HepG2 (cell line): ENCODE results near the gene PODN. TPM values are rescaled to one million over a fixed set of nuclear protein-coding genes. Genes with fewer than 3 reads are reported as not detected.

Source experiments
- BORCS8-MEF2B ChIP-seq: sonication (generic); formaldehyde crosslinking; IDR thresholded peaks from 2 replicates; pipeline ENCODE4 v1.8.0; 2022; ENCODE audit warnings: mild to moderate bottlenecking, missing genetic modification reagents
- CHD4 ChIP-seq: fragments of 200-600 bp; sonication (generic); IDR thresholded peaks from 2 replicates; pipeline ENCODE4 v1.7.0; 2017; ENCODE audit warnings: mild to moderate bottlenecking, low read length, borderline replicate concordance
- FOXK1 ChIP-seq: sonication (generic); formaldehyde crosslinking; IDR thresholded peaks from 2 replicates; pipeline ENCODE4 v1.4.0; 2020; ENCODE audit warnings: low read depth, missing genetic modification reagents, borderline replicate concordance
- GABPB1 ChIP-seq: IDR thresholded peaks from 2 replicates; pipeline ENCODE4 v1.6.1; 2016; ENCODE audit warnings: mild to moderate bottlenecking, missing genetic modification reagents, moderate library complexity, missing compliant biosample characterization
- GPN1 ChIP-seq: sonication (generic); formaldehyde crosslinking; IDR thresholded peaks from 2 replicates; pipeline ENCODE4 v1.5.1; 2020; ENCODE audit warnings: missing genetic modification reagents, borderline replicate concordance
- HIVEP1 ChIP-seq: sonication (generic); formaldehyde crosslinking; IDR thresholded peaks from 2 replicates; pipeline ENCODE4 v1.4.0; 2020; ENCODE audit warnings: mild to moderate bottlenecking, missing genetic modification reagents
- HOXD1 ChIP-seq: sonication (generic); formaldehyde crosslinking; IDR thresholded peaks from 2 replicates; pipeline ENCODE4 v1.5.0; 2020; ENCODE audit warnings: missing genetic modification reagents
- IKZF4 ChIP-seq: sonication (generic); formaldehyde crosslinking; IDR thresholded peaks from 2 replicates; pipeline ENCODE4 v1.5.1; 2020; ENCODE audit warnings: borderline replicate concordance, mild to moderate bottlenecking, low read depth, missing genetic modification reagents; ENCODE audit errors: not compliant biosample characterization
- MTF2 ChIP-seq: sonication (generic); formaldehyde crosslinking; IDR thresholded peaks from 2 replicates; pipeline ENCODE4 v1.5.0; 2020; ENCODE audit warnings: missing genetic modification reagents, borderline replicate concordance
- MXI1 ChIP-seq: IDR thresholded peaks from 3 replicates; pipeline ENCODE4 v1.6.1; 2012; ENCODE audit warnings: low read depth, low read length, inconsistent platforms, borderline replicate concordance
- NCOA5 ChIP-seq: sonication (generic); formaldehyde crosslinking; IDR thresholded peaks from 2 replicates; pipeline ENCODE4 v1.4.0; 2020; ENCODE audit warnings: missing genetic modification reagents
- RELA ChIP-seq: sonication (generic); formaldehyde crosslinking; IDR thresholded peaks from 2 replicates; pipeline ENCODE4 v1.4.0; 2020; ENCODE audit warnings: missing genetic modification reagents
- SKI ChIP-seq: fragments of 450-650 bp; IDR thresholded peaks from one replicate; pipeline ENCODE4 v1.6.1; 2018; ENCODE audit warnings: mild to moderate bottlenecking; ENCODE audit not compliant: partially characterized antibody
- TAF1 ChIP-seq: sonication (generic); formaldehyde crosslinking; IDR thresholded peaks from 2 replicates; pipeline ENCODE4 v1.4.0; 2020; ENCODE audit warnings: missing genetic modification reagents
- ZMAT3 ChIP-seq: sonication (generic); formaldehyde crosslinking; conservative IDR thresholded peaks from 2 replicates; pipeline ENCODE4 v1.7.0; 2021; ENCODE audit warnings: missing genetic modification reagents
- ZNF143 ChIP-seq: sonication (generic); formaldehyde crosslinking; IDR thresholded peaks from 2 replicates; pipeline ENCODE4 v1.4.0; 2020; ENCODE audit warnings: missing genetic modification reagents
- ZNF326 ChIP-seq: sonication (generic); formaldehyde crosslinking; IDR thresholded peaks from 2 replicates; pipeline ENCODE4 v1.4.0; 2020; ENCODE audit warnings: missing genetic modification reagents, borderline replicate concordance
- ZNF530 ChIP-seq: sonication (generic); formaldehyde crosslinking; IDR thresholded peaks from 2 replicates; pipeline ENCODE4 v1.5.0; 2020; ENCODE audit warnings: low read depth, mild to moderate bottlenecking, missing genetic modification reagents
- ZNF589 ChIP-seq: sonication (generic); formaldehyde crosslinking; conservative IDR thresholded peaks from 2 replicates; pipeline ENCODE4 v1.8.0; 2022; ENCODE audit warnings: mild to moderate bottlenecking, moderate library complexity, missing genetic modification reagents
- ZNF746 ChIP-seq: sonication (generic); formaldehyde crosslinking; IDR thresholded peaks from 2 replicates; pipeline ENCODE4 v1.8.0; 2022; ENCODE audit warnings: mild to moderate bottlenecking, missing genetic modification reagents
- ZNF781 ChIP-seq: sonication (generic); formaldehyde crosslinking; IDR thresholded peaks from 2 replicates; pipeline ENCODE4 v1.5.1; 2020; ENCODE audit warnings: borderline replicate concordance, mild to moderate bottlenecking, missing genetic modification reagents; ENCODE audit errors: not compliant biosample characterization
- ZNF850 ChIP-seq: sonication (generic); formaldehyde crosslinking; conservative IDR thresholded peaks from 2 replicates; pipeline ENCODE4 v1.9.0; 2021; ENCODE audit warnings: mild to moderate bottlenecking, missing genetic modification reagents
- ZSCAN29 ChIP-seq: sonication (generic); formaldehyde crosslinking; conservative IDR thresholded peaks from 2 replicates; pipeline ENCODE4 v1.4.0; 2020; ENCODE audit warnings: mild to moderate bottlenecking, missing genetic modification reagents
- polyA plus RNA-seq, 8 experiments: library from polyadenylated mRNA; depleted of rRNA in 3 of 8; stranded (reverse) in 7 of 8; unstranded in 1 of 8; fragments of >200 nt; fragmentation: Illumina TruSeq in 4 of 8; extraction: Trizol in 4 of 8; gene quantifications; 2 replicates each; pipeline versions ENCODE4 v1.2.1 to v1.2.3, GENCODE V29; 2011 to 2016; ENCODE audit warnings: low read depth in 4 of 8, missing spikeins in 1 of 8, mixed read lengths in 1 of 8; ENCODE audit not compliant: insufficient read depth in 1 of 8
- total RNA-seq, 5 experiments: library from RNA; depleted of rRNA; stranded (reverse); fragments of >200 nt; fragmentation: Illumina TruSeq; extraction: Trizol; gene quantifications; 2 replicates each; pipeline ENCODE4 v1.2.3, GENCODE V29; 2016; ENCODE audit warnings: low read depth in 1 of 5
- TF ChIP-seq, protein P1 (sequence below): sonication (generic); formaldehyde crosslinking; IDR thresholded peaks from 2 replicates; pipeline ENCODE4 v1.5.0; 2020; ENCODE audit warnings: mild to moderate bottlenecking, missing genetic modification reagents
- TF ChIP-seq, protein P2 (sequence below): IDR thresholded peaks from 2 replicates; pipeline ENCODE4 v1.6.1; 2012; ENCODE audit warnings: inconsistent platforms
- TF ChIP-seq, protein P3 (sequence below): sonication (generic); formaldehyde crosslinking; IDR thresholded peaks from 2 replicates; pipeline ENCODE4 v1.5.0; 2020; ENCODE audit warnings: mild to moderate bottlenecking, missing genetic modification reagents, borderline replicate concordance

The PODN gene
- total and polyA plus RNA-seq, 2 of the 13 experiments (the other 11 are each of a cell fraction or from before 2014, with no cell fraction given) = 0.13 TPM; not detected in 1

DNA sequence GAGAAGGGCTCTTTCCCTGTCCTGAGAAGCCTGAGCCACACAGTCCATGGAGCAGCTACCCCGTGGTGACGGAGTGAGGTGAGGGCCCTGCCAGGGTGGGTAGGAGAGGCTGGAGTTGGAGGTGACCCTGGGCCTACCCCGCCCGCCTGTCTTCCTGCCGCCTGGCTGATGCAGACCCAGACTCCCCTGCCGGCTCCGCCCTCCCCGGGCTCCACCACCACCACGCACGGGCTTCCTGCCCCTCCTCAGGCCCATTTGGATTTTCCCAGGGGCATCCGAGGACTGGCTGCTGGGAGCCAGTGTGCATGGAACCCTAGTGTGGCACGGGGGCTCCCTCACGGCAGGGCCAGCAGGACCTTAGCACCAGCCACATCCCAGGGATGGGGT, 32.5 kb downstream of the PODN start (continued):
- TF ChIP-seq GPN1 (CRISPR knock-in tag) (no peak), GABPB1 (peak; percentile 47; the same call in 1 of the 2 replicates), RELA (CRISPR knock-in tag) (no peak), ZSCAN29 (CRISPR knock-in tag) (no peak), HIVEP1 (CRISPR knock-in tag) (no peak), MXI1 (no peak), ZNF781 (CRISPR knock-in tag) (no peak), ZNF850 (CRISPR knock-in tag) (0 out of 2 replicates have a peak, but pooled peaks have one; percentile 5), ZNF143 (CRISPR knock-in tag) (no peak), ZMAT3 (CRISPR knock-in tag) (no peak), TAF1 (no peak), IKZF4 (CRISPR knock-in tag) (no peak), MTF2 (CRISPR knock-in tag) (no peak), CHD4 (no peak), SKI (no peak), ZNF589 (CRISPR knock-in tag) (no peak), ZNF530 (CRISPR knock-in tag) (no peak), HOXD1 (CRISPR knock-in tag) (no peak), BORCS8-MEF2B (no peak), ZNF326 (CRISPR knock-in tag) (no peak), NCOA5 (CRISPR knock-in tag) (no peak), FOXK1 (CRISPR knock-in tag) (no peak), ZNF746 (no peak)
- TF ChIP-seq, protein P1, sequence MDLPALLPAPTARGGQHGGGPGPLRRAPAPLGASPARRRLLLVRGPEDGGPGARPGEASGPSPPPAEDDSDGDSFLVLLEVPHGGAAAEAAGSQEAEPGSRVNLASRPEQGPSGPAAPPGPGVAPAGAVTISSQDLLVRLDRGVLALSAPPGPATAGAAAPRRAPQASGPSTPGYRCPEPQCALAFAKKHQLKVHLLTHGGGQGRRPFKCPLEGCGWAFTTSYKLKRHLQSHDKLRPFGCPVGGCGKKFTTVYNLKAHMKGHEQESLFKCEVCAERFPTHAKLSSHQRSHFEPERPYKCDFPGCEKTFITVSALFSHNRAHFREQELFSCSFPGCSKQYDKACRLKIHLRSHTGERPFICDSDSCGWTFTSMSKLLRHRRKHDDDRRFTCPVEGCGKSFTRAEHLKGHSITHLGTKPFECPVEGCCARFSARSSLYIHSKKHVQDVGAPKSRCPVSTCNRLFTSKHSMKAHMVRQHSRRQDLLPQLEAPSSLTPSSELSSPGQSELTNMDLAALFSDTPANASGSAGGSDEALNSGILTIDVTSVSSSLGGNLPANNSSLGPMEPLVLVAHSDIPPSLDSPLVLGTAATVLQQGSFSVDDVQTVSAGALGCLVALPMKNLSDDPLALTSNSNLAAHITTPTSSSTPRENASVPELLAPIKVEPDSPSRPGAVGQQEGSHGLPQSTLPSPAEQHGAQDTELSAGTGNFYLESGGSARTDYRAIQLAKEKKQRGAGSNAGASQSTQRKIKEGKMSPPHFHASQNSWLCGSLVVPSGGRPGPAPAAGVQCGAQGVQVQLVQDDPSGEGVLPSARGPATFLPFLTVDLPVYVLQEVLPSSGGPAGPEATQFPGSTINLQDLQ (CRISPR knock-in tag) = no peak
- TF ChIP-seq, protein P2, sequence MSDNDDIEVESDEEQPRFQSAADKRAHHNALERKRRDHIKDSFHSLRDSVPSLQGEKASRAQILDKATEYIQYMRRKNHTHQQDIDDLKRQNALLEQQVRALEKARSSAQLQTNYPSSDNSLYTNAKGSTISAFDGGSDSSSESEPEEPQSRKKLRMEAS = no peak
- TF ChIP-seq, protein P3, sequence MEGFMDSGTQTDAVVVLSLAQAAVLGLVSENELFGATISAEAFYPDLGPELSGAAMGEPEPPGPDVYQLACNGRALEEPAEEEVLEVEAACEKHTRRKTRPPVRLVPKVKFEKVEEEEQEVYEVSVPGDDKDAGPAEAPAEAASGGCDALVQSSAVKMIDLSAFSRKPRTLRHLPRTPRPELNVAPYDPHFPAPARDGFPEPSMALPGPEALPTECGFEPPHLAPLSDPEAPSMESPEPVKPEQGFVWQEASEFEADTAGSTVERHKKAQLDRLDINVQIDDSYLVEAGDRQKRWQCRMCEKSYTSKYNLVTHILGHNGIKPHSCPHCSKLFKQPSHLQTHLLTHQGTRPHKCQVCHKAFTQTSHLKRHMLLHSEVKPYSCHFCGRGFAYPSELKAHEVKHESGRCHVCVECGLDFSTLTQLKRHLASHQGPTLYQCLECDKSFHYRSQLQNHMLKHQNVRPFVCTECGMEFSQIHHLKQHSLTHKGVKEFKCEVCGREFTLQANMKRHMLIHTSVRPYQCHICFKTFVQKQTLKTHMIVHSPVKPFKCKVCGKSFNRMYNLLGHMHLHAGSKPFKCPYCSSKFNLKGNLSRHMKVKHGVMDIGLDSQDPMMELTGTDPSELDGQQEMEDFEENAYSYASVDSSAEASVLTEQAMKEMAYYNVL = no peak
